H1 (cell line): ENCODE results near the gene SPSB2. TPM values are rescaled to one million over a fixed set of nuclear protein-coding genes. Genes with fewer than 3 reads are reported as not detected.

Experiments used
- CTCF ChIA-PET: fragments of 300-600 bp; sonication (Branson Sonifier 250); formaldehyde crosslinking; loops from one replicate; lab custom pipeline; 2021; ENCODE audit not compliant: partially characterized antibody; lab: Charles Lee
- POLR2A ChIA-PET: fragments of 300-600 bp; sonication (Branson Sonifier 250); formaldehyde crosslinking; loops from one replicate; lab custom pipeline; 2021; ENCODE audit warnings: inconsistent platforms; ENCODE audit not compliant: partially characterized antibody; lab: Charles Lee
- DNase-seq, 2 experiments: peaks; one replicate each; pipeline versions ENCODE4 v3.0.0 to v3.0.0-alpha.2; 2010 to 2022; ENCODE audit warnings: low spot score in 2 of 2, low read depth in 1 of 2, mixed read lengths in 1 of 2
- FAIRE-seq: peaks from 2 replicates; lab custom pipeline; 2011; peaks lifted over from hg19 to GRCh38; lab: Jason Lieb, UNC
- H2AFZ ChIP-seq: 2 replicates; pipeline ENCODE4 v1.8.1; 2012; ENCODE audit warnings: low read length, inconsistent platforms
- H2AK5ac ChIP-seq: 2 replicates; pipeline ENCODE4 v1.6.1; 2013; ENCODE audit warnings: low read depth, low read length
- H2BK120ac ChIP-seq: replicated peaks from 2 replicates; pipeline ENCODE3; 2013; ENCODE audit warnings: low read depth, low read length, inconsistent platforms
- H2BK12ac ChIP-seq: 2 replicates; pipeline ENCODE4 v1.6.1; 2013; ENCODE audit warnings: low read depth, low read length
- H2BK15ac ChIP-seq: 2 replicates; pipeline ENCODE4 v1.6.1; 2013; ENCODE audit warnings: low read length
- H2BK20ac ChIP-seq: 2 replicates; pipeline ENCODE4 v1.6.1; 2013; ENCODE audit warnings: low read length
- H2BK5ac ChIP-seq: 2 replicates; pipeline ENCODE4 v1.6.1; 2013; ENCODE audit warnings: low read depth, low read length
- H3K14ac ChIP-seq: 2 replicates; pipeline ENCODE4 v1.6.1; 2013; ENCODE audit warnings: inconsistent platforms; ENCODE audit not compliant: insufficient read length
- H3K18ac ChIP-seq: 2 replicates; pipeline ENCODE4 v1.6.1; 2013; ENCODE audit warnings: low read length; ENCODE audit errors: extremely low read depth
- H3K23ac ChIP-seq: 2 replicates; pipeline ENCODE4 v1.6.1; 2013; ENCODE audit warnings: inconsistent platforms; ENCODE audit not compliant: insufficient read length
- H3K23me2 ChIP-seq: 2 replicates; pipeline ENCODE4 v1.6.1; 2013; ENCODE audit warnings: low read depth, low read length
- H3K27ac ChIP-seq: 2 replicates; pipeline ENCODE4 v1.6.1; 2011; ENCODE audit warnings: low read depth, low read length, inconsistent platforms
- H3K27me3 ChIP-seq, 4 experiments: replicated peaks in 1 of 4; 1 replicate in 1 of 4; 2 replicates in 3 of 4; pipeline versions ENCODE4 v1.6.1 to v1.8.1; 2011 to 2013; ENCODE audit warnings: low read length in 3 of 4, mild to moderate bottlenecking in 3 of 4, inconsistent platforms in 2 of 4, mixed read lengths in 2 of 4, moderate library complexity in 1 of 4; ENCODE audit not compliant: control insufficient read depth in 3 of 4, insufficient read depth in 3 of 4; ENCODE audit errors: extremely low read depth in 1 of 4
- H3K36me3 ChIP-seq, 4 experiments: 2 replicates each; pipeline versions ENCODE4 v1.6.1 to v1.8.1; 2011 to 2013; ENCODE audit warnings: mild to moderate bottlenecking in 4 of 4, low read length in 3 of 4, moderate library complexity in 2 of 4, control low read depth in 1 of 4, inconsistent platforms in 1 of 4; ENCODE audit not compliant: insufficient read depth in 4 of 4, control insufficient read depth in 2 of 4
- H3K4ac ChIP-seq: replicated peaks from 2 replicates; pipeline ENCODE3; 2013; ENCODE audit warnings: low read length, low read depth, mixed read lengths, inconsistent platforms; ENCODE audit not compliant: insufficient read length
- H3K4me1 ChIP-seq, 4 experiments: replicated peaks in 1 of 4; 1 replicate in 1 of 4; 2 replicates in 3 of 4; pipeline versions ENCODE4 v1.6.1 to v1.8.1; 2011 to 2013; ENCODE audit warnings: low read length in 3 of 4, inconsistent platforms in 2 of 4, mixed read lengths in 1 of 4; ENCODE audit not compliant: insufficient read depth in 4 of 4, control insufficient read depth in 3 of 4
- H3K4me2 ChIP-seq, 2 experiments: 2 replicates each; pipeline versions ENCODE4 v1.6.1 to v1.8.1; 2011 to 2013; ENCODE audit warnings: low read depth in 2 of 2, low read length in 2 of 2, control low read depth in 1 of 2, inconsistent platforms in 1 of 2, mild to moderate bottlenecking in 1 of 2; ENCODE audit not compliant: insufficient read depth in 1 of 2
- H3K4me3 ChIP-seq, 4 experiments: fragments of 200-600, 300-600 bp in 1 of 4; sonication (generic), shearing (Covaris generic), sonication (Bioruptor Twin) in 1 of 4; 2 replicates each; pipeline versions ENCODE4 v1.5.1 to v1.8.1; 2011 to 2016; ENCODE audit warnings: low read length in 4 of 4, low read depth in 3 of 4, control low read depth in 2 of 4, inconsistent platforms in 2 of 4, mild to moderate bottlenecking in 2 of 4, mixed read lengths in 1 of 4, moderate library complexity in 1 of 4; ENCODE audit not compliant: insufficient read depth in 2 of 4; ENCODE audit errors: extremely low read depth in 1 of 4
- H3K56ac ChIP-seq: replicated peaks from 2 replicates; pipeline ENCODE3; 2013; ENCODE audit warnings: low read depth, mild to moderate bottlenecking, mixed read lengths, low read length, inconsistent platforms; ENCODE audit not compliant: insufficient read length
- H3K79me1 ChIP-seq: 2 replicates; pipeline ENCODE4 v1.6.1; 2013; ENCODE audit warnings: low read depth, low read length, control low read depth
- H3K79me2 ChIP-seq, 2 experiments: 2 replicates each; pipeline versions ENCODE4 v1.6.1 to v1.8.1; 2012 to 2013; ENCODE audit warnings: low read length in 2 of 2, mild to moderate bottlenecking in 2 of 2, inconsistent platforms in 1 of 2; ENCODE audit not compliant: insufficient read depth in 2 of 2, control insufficient read depth in 1 of 2
- H3K9ac ChIP-seq, 4 experiments: replicated peaks in 1 of 4; 1 replicate in 1 of 4; 2 replicates in 3 of 4; pipeline versions ENCODE4 v1.6.1 to v1.8.1; 2011 to 2013; ENCODE audit warnings: low read depth in 3 of 4, low read length in 3 of 4, control low read depth in 2 of 4, mild to moderate bottlenecking in 2 of 4, moderate library complexity in 2 of 4, inconsistent platforms in 1 of 4; ENCODE audit errors: extremely low read depth in 1 of 4
- H3K9me3 ChIP-seq, 2 experiments: 2 replicates each; pipeline versions ENCODE4 v1.6.1 to v1.8.1; 2012 to 2013; ENCODE audit warnings: mild to moderate bottlenecking in 2 of 2, moderate library complexity in 2 of 2, control low read depth in 1 of 2, inconsistent platforms in 1 of 2, low read depth in 1 of 2, low read length in 1 of 2, mixed read lengths in 1 of 2; ENCODE audit not compliant: insufficient read depth in 2 of 2
- H4K20me1 ChIP-seq, 2 experiments: replicated peaks in 1 of 2; 2 replicates each; pipeline versions ENCODE3 to v1.8.1; 2011 to 2013; ENCODE audit warnings: inconsistent platforms in 2 of 2, low read length in 2 of 2, mild to moderate bottlenecking in 1 of 2; ENCODE audit not compliant: insufficient read depth in 2 of 2, control insufficient read depth in 1 of 2
- H4K5ac ChIP-seq: 2 replicates; pipeline ENCODE4 v1.6.1; 2013; ENCODE audit warnings: low read length, low read depth, mixed read lengths, inconsistent platforms; ENCODE audit not compliant: insufficient read length
- H4K8ac ChIP-seq: 2 replicates; pipeline ENCODE4 v1.8.0; 2013; ENCODE audit warnings: mild to moderate bottlenecking, moderate library complexity, low read length, inconsistent platforms; ENCODE audit not compliant: insufficient read depth; ENCODE audit errors: extremely low read depth
- H4K91ac ChIP-seq: replicated peaks from 2 replicates; pipeline ENCODE3; 2013; ENCODE audit warnings: low read length, mixed read lengths, inconsistent platforms; ENCODE audit not compliant: insufficient read length
- RAD21 ChIP-seq, 2 experiments: IDR thresholded peaks in 1 of 2; conservative IDR thresholded peaks in 1 of 2; 2 replicates each; pipeline ENCODE4 v1.6.1; 2011; ENCODE audit warnings: low read depth in 2 of 2, low read length in 2 of 2, improper control_type of control experiment in 1 of 2, inconsistent platforms in 1 of 2, mild to moderate bottlenecking in 1 of 2, moderate library complexity in 1 of 2
- SIX5 ChIP-seq: IDR thresholded peaks from 2 replicates; pipeline ENCODE4 v1.6.1; 2011; ENCODE audit warnings: mild to moderate bottlenecking, low read depth, low read length
- SP4 ChIP-seq: IDR thresholded peaks from 2 replicates; pipeline ENCODE4 v1.6.1; 2012; ENCODE audit warnings: low read length, inconsistent platforms
- WGBS, 2 experiments: shearing (Covaris generic) in 1 of 2; methylation state at CpG; one replicate each; pipeline versions ENCODE4 v1.1.6 to v1.1.7; 2013 to 2015; ENCODE audit warnings: low lambda C conversion rate in 2 of 2, mixed read lengths in 2 of 2, inconsistent platforms in 1 of 2, low coverage in 1 of 2, missing lambda C conversion rate in 1 of 2; ENCODE audit not compliant: insufficient replicate concordance in 2 of 2, insufficient coverage in 1 of 2, insufficient read length in 1 of 2; ENCODE audit errors: extremely low coverage in 1 of 2, missing lambda C conversion rate in 1 of 2; 5-methylcytosine and 5-hydroxymethylcytosine counted together
- polyA plus RNA-seq, 7 experiments: library from polyadenylated mRNA; depleted of rRNA in 3 of 7; stranded (reverse) in 5 of 7; unstranded in 2 of 7; fragments of >200 nt in 5 of 7; fragments of 200-250 nt in 2 of 7; gene quantifications; 1 replicate in 5 of 7; 2 replicates in 1 of 7; 4 replicates in 1 of 7; pipeline versions ENCODE4 v1.2.1 to v1.2.3, GENCODE V29; 2011 to 2013; ENCODE audit warnings: missing spikeins in 2 of 7, mixed read lengths in 2 of 7
- total RNA-seq: library from RNA; stranded (reverse); fragmentation: NEBNext Ultra II Directional; extraction: Animal tissue kit (Norgen Biotek cat#: 25700); gene quantifications from 2 replicates; pipeline ENCODE4 v1.2.1, GENCODE V29; 2021
- TF ChIP-seq, protein P1 (sequence below), 3 experiments: IDR thresholded peaks; 1 replicate in 2 of 3; 2 replicates in 1 of 3; pipeline versions ENCODE4 v1.5.1 to v1.6.1; 2011; ENCODE audit warnings: low read length in 3 of 3, mild to moderate bottlenecking in 3 of 3, inconsistent platforms in 2 of 3, low read depth in 1 of 3, moderate library complexity in 1 of 3; ENCODE audit not compliant: insufficient read depth in 1 of 3; ENCODE audit errors: control extremely low read depth in 1 of 3

The SPSB2 gene
- total and polyA plus RNA-seq, 2 of the 8 experiments (the other 6 are each of a cell fraction or from before 2014, with no cell fraction given) = 13.0 to 23.2 TPM

DNA sequence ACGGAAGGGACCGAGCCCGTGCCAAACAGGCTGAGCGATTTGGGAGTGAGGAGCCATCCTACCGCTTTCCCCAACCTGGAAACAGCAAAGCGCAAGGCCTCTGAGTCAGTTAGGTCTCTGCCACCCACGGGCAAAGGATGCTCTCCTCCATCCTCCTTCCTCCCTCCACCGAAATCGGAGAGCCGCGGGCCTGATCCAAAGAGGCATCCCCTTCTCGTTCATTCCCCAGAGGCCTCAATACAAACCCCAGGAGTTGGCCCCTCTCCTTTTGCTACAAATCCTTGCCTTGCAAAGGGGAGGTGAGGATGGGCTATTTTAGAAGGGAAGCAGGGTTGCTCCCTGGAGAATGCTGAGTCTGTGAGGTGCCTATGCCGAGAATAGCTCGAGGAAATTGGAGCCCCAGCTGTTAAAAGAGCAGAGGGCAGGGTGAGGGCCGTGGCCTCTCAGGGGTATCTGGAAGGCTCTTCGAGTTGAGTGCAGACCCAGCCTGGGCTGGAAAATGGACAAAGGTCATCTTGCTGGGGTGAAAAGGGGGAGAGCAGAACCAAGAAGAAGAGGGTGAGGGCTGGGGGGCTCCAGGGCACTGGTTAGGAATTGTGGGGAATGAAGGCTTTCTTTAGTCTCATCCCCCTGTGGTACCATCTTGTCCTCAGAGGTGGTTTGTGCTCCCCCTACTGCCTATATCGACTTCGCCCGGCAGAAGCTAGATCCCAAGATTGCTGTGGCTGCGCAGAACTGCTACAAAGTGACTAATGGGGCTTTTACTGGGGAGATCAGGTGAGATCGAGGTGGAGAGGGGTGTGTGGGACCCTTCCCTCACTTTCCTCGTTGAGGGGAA is 4.7 kb downstream of the SPSB2 start:
- H4K5ac ChIP-seq = peak overlapping the region; percentile 32
- peak in 1 of 2 experiments; percentile 52 for DNase-seq
- H4K20me1 ChIP-seq = peaks cover 25 to 30% of the 10 kb centered on the region in 2 experiments
- H2AFZ ChIP-seq = no peak overlapping the region
- peak overlapping the region; percentile 84 to 98 (median 86) for H3K4me3 ChIP-seq
- H2AK5ac ChIP-seq = no peak overlapping the region
- H3K56ac ChIP-seq = peak overlapping the region; percentile 74
- H3K4me1 ChIP-seq = peaks cover 7 to 48% (median 25%) of the 10 kb centered on the region in 4 experiments
- peak overlapping the region; percentile 60 to 85 (median 82) for H3K9ac ChIP-seq
- no peak overlapping the region for H2BK12ac ChIP-seq
- H3K27me3 ChIP-seq = no peaks in the 10 kb centered on the region
- peak overlapping the region; percentile 73; the same call in 1 of the 2 replicates for H2BK5ac ChIP-seq
- H3K18ac ChIP-seq = peak overlapping the region; percentile 85; the same call in 1 of the 2 replicates
- H2BK20ac ChIP-seq = no peak overlapping the region
- ChIA-PET POLR2A (interaction anchor here (0.5 to 18.9 kb wide), 47 partner anchors 8 to 336 kb away, joined by 3 to 588 read pairs (median 4); partner anchors contain the start of genes ATN1, C12orf57, CD4 and CDCA3), CTCF (interaction anchor here (0.7 to 10.4 kb wide), 35 partner anchors 12 to 248 kb away, joined by 3 to 216 read pairs (median 7); partner anchors contain the start of genes C12orf57, CDCA3, GNB3 and LRRC23)
- no peak overlapping the region for H3K14ac ChIP-seq
- H2BK120ac ChIP-seq = peak overlapping the region; percentile 61
- H3K4ac ChIP-seq = peak overlapping the region; percentile 92
- WGBS, 2 experiments = 14% methylated on average over 22 of the region's 22 CpGs; no CpG with 5 or more reads in 1 of the 2 experiments
- H3K79me1 ChIP-seq = 0 out of 2 replicates have a peak, but pooled peaks cover 4% of the 10 kb centered on the region
- H2BK15ac ChIP-seq = no peak overlapping the region
- peaks cover 0 to 22% of the 10 kb centered on the region in 2 experiments; a peak in 2 of 4 replicates for H3K79me2 ChIP-seq
- no peak for TF ChIP-seq SIX5
- TF ChIP-seq RAD21 (IDR thresholded peaks at IDR 0.05 in 1 of 2, conservative IDR thresholded peaks at IDR 0.05 in 1 of 2; ENCODE audit: low read depth in 2 of 2, low read length in 2 of 2) = no peak
- TF ChIP-seq SP4 = no peak
- TF ChIP-seq, protein P1, sequence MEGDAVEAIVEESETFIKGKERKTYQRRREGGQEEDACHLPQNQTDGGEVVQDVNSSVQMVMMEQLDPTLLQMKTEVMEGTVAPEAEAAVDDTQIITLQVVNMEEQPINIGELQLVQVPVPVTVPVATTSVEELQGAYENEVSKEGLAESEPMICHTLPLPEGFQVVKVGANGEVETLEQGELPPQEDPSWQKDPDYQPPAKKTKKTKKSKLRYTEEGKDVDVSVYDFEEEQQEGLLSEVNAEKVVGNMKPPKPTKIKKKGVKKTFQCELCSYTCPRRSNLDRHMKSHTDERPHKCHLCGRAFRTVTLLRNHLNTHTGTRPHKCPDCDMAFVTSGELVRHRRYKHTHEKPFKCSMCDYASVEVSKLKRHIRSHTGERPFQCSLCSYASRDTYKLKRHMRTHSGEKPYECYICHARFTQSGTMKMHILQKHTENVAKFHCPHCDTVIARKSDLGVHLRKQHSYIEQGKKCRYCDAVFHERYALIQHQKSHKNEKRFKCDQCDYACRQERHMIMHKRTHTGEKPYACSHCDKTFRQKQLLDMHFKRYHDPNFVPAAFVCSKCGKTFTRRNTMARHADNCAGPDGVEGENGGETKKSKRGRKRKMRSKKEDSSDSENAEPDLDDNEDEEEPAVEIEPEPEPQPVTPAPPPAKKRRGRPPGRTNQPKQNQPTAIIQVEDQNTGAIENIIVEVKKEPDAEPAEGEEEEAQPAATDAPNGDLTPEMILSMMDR (IDR thresholded peaks at IDR 0.05; ENCODE audit: control extremely low read depth in 1 of 3, insufficient read depth in 1 of 3, low read depth in 1 of 3, low read length in 3 of 3) = peak in 1 of 3 experiments; percentile 28; a peak in 1 of 4 replicates
- H3K23me2 ChIP-seq = peaks cover 21% of the 10 kb centered on the region
- no peak overlapping the region for H4K8ac ChIP-seq
- peak overlapping the region; percentile 93 to 94 for H3K4me2 ChIP-seq
- H3K23ac ChIP-seq = no peak overlapping the region
- H3K36me3 ChIP-seq = peaks cover 8 to 44% (median 22%) of the 10 kb centered on the region in 4 experiments
- H3K9me3 ChIP-seq = no peaks in the 10 kb centered on the region
- peak overlapping the region; percentile 0 for H4K91ac ChIP-seq
- H3K27ac ChIP-seq = peak overlapping the region; percentile 71; the same call in 1 of the 2 replicates
- FAIRE-seq = no peak
